IMR-90 (cell line): ENCODE data around the gene GNAT3. TPM values are rescaled to one million over a fixed set of nuclear protein-coding genes. Genes with fewer than 3 reads are reported as not detected.

Experiments
- ATAC-seq: fragments of 200-7000 bp; cut with Tn5 transposase; 2 replicates; pipeline ENCODE4 v1.9.1; 2020; ENCODE audit warnings: low read depth, mild to moderate bottlenecking, moderate library complexity
- BruUV-seq: library from RNA; stranded (reverse); fragments of 400-500 nt; replicated peaks from 2 replicates; lab custom pipeline; 2021; lab: Mats Ljungman, UMichigan
- CTCF ChIA-PET: fragments of 300-600 bp; formaldehyde crosslinking; extraction: SDS; loops from one replicate; lab custom pipeline; 2021; ENCODE audit warnings: antibody characterized with exemption; lab: Yijun Ruan, JAX
- POLR2A ChIA-PET: fragments of 300-600 bp; sonication (Branson Sonifier 250); formaldehyde crosslinking; loops from one replicate; lab custom pipeline; 2022; ENCODE audit warnings: antibody characterized with exemption; ENCODE audit not compliant: unreplicated experiment; lab: Charles Lee
- DNase-seq: peaks from one replicate; pipeline ENCODE4 v3.0.0; 2013
- H2AFZ ChIP-seq: replicated peaks from 2 replicates; pipeline ENCODE3; 2013; ENCODE audit warnings: low read length, mild to moderate bottlenecking; ENCODE audit not compliant: poor library complexity
- H2AK5ac ChIP-seq: 2 replicates; pipeline ENCODE4 v1.6.1; 2013; ENCODE audit warnings: low read depth, low read length, inconsistent platforms
- H2AK9ac ChIP-seq: replicated peaks from 2 replicates; pipeline ENCODE3; 2013; ENCODE audit warnings: mild to moderate bottlenecking, low read depth, low read length, moderate library complexity; ENCODE audit not compliant: poor library complexity
- H2BK120ac ChIP-seq: 2 replicates; pipeline ENCODE4 v1.6.1; 2013; ENCODE audit warnings: low read depth, low read length, inconsistent platforms
- H2BK15ac ChIP-seq: 3 replicates; pipeline ENCODE4 v1.6.1; 2013; ENCODE audit warnings: low read depth, low read length, inconsistent platforms
- H2BK20ac ChIP-seq: 2 replicates; pipeline ENCODE4 v1.6.1; 2013; ENCODE audit warnings: low read depth, mild to moderate bottlenecking, inconsistent platforms, low read length, moderate library complexity
- H2BK5ac ChIP-seq: 2 replicates; pipeline ENCODE4 v1.6.1; 2013; ENCODE audit warnings: mild to moderate bottlenecking, low read depth, low read length, inconsistent platforms; ENCODE audit not compliant: poor library complexity, severe bottlenecking
- H3K14ac ChIP-seq: replicated peaks from 2 replicates; pipeline ENCODE4 v1.6.1; 2013; ENCODE audit warnings: low read depth, low read length, inconsistent platforms
- H3K18ac ChIP-seq: 2 replicates; pipeline ENCODE4 v1.6.1; 2013; ENCODE audit warnings: low read depth, low read length, control low read depth
- H3K23ac ChIP-seq: 2 replicates; pipeline ENCODE4 v1.6.1; 2013; ENCODE audit warnings: low read depth, low read length, inconsistent platforms
- H3K27ac ChIP-seq: 2 replicates; pipeline ENCODE4 v1.5.1; 2013; ENCODE audit warnings: mild to moderate bottlenecking, control low read depth, low read length; ENCODE audit not compliant: insufficient read depth
- H3K27me3 ChIP-seq: 2 replicates; pipeline ENCODE4 v1.6.1; 2013; ENCODE audit warnings: low read length; ENCODE audit not compliant: control insufficient read depth, insufficient read depth
- H3K36me3 ChIP-seq: 2 replicates; pipeline ENCODE4 v1.6.1; 2013; ENCODE audit warnings: low read length, mixed read lengths; ENCODE audit not compliant: control insufficient read depth, insufficient read depth
- H3K4ac ChIP-seq: 2 replicates; pipeline ENCODE4 v1.6.1; 2013; ENCODE audit warnings: low read depth, low read length, inconsistent platforms
- H3K4me1 ChIP-seq: 2 replicates; pipeline ENCODE4 v1.6.1; 2013; ENCODE audit warnings: low read length, mixed read lengths; ENCODE audit not compliant: control insufficient read depth, insufficient read depth
- H3K4me2 ChIP-seq: 2 replicates; pipeline ENCODE4 v1.6.1; 2013; ENCODE audit warnings: low read depth, mild to moderate bottlenecking, control low read depth, low read length, moderate library complexity
- H3K4me3 ChIP-seq: 2 replicates; pipeline ENCODE4 v1.5.1; 2013; ENCODE audit warnings: low read depth, mild to moderate bottlenecking, control low read depth, low read length, moderate library complexity; ENCODE audit not compliant: insufficient read depth
- H3K56ac ChIP-seq: 2 replicates; pipeline ENCODE4 v1.6.1; 2013; ENCODE audit warnings: low read length, inconsistent platforms; ENCODE audit not compliant: insufficient read depth; ENCODE audit errors: extremely low read depth
- H3K79me1 ChIP-seq, 2 experiments: 2 replicates each; pipeline ENCODE4 v1.6.1; 2013; ENCODE audit warnings: low read length in 2 of 2, inconsistent platforms in 1 of 2, low read depth in 1 of 2
- H3K9ac ChIP-seq: 2 replicates; pipeline ENCODE4 v1.6.1; 2013; ENCODE audit warnings: low read depth, low read length, control low read depth
- H3K9me1 ChIP-seq: 2 replicates; pipeline ENCODE4 v1.6.1; 2013; ENCODE audit warnings: low read length, inconsistent platforms; ENCODE audit not compliant: insufficient read depth
- H3K9me3 ChIP-seq: 2 replicates; pipeline ENCODE4 v1.6.1; 2013; ENCODE audit warnings: low read length; ENCODE audit not compliant: control insufficient read depth, insufficient read depth
- H4K20me1 ChIP-seq: 2 replicates; pipeline ENCODE4 v1.6.1; 2013; ENCODE audit warnings: low read length, inconsistent platforms; ENCODE audit not compliant: insufficient read depth
- H4K5ac ChIP-seq: 2 replicates; pipeline ENCODE4 v1.6.1; 2013; ENCODE audit warnings: mild to moderate bottlenecking, low read depth, low read length, control low read depth
- H4K8ac ChIP-seq, 2 experiments: 2 replicates each; pipeline ENCODE4 v1.6.1; 2013; ENCODE audit warnings: low read depth in 2 of 2, low read length in 2 of 2, control low read depth in 1 of 2, inconsistent platforms in 1 of 2
- H4K91ac ChIP-seq: 2 replicates; pipeline ENCODE4 v1.6.1; 2013; ENCODE audit warnings: low read depth, low read length, inconsistent platforms; ENCODE audit not compliant: insufficient read depth
- BHLHE40 ChIP-seq: fragments of 150-350 bp; IDR thresholded peaks from 2 replicates; pipeline ENCODE4 v1.6.1; 2016; ENCODE audit warnings: mild to moderate bottlenecking, low read depth, low read length
- CEBPB ChIP-seq: IDR thresholded peaks from 2 replicates; pipeline ENCODE4 v1.6.1; 2012; ENCODE audit warnings: low read depth, low read length, improper control_type of control experiment
- FOS ChIP-seq: fragments of 150-350 bp; IDR thresholded peaks from 2 replicates; pipeline ENCODE4 v1.6.1; 2016; ENCODE audit warnings: low read depth, low read length
- MAFK ChIP-seq: IDR thresholded peaks from 2 replicates; pipeline ENCODE4 v1.6.1; 2012; ENCODE audit warnings: low read depth, low read length, improper control_type of control experiment
- MAZ ChIP-seq: IDR thresholded peaks from 2 replicates; pipeline ENCODE4 v1.6.1; 2012; ENCODE audit warnings: low read depth, mild to moderate bottlenecking, low read length, improper control_type of control experiment, moderate library complexity, borderline replicate concordance
- MXI1 ChIP-seq: IDR thresholded peaks from 2 replicates; pipeline ENCODE4 v1.6.1; 2012; ENCODE audit warnings: low read depth, mild to moderate bottlenecking, low read length, moderate library complexity, borderline replicate concordance
- NFE2L2 ChIP-seq: fragments of 150-350 bp; IDR thresholded peaks from 2 replicates; pipeline ENCODE4 v1.6.1; 2016; ENCODE audit warnings: low read depth, mild to moderate bottlenecking, low read length
- POLR2A ChIP-seq: IDR thresholded peaks from 2 replicates; pipeline ENCODE4 v1.6.1; 2012; ENCODE audit warnings: mild to moderate bottlenecking, low read depth, low read length
- RAD21 ChIP-seq: IDR thresholded peaks from 2 replicates; pipeline ENCODE4 v1.6.1; 2012; ENCODE audit warnings: low read length, improper control_type of control experiment
- RCOR1 ChIP-seq: IDR thresholded peaks from 2 replicates; pipeline ENCODE4 v1.6.1; 2012; ENCODE audit warnings: mild to moderate bottlenecking, low read length, improper control_type of control experiment; ENCODE audit not compliant: insufficient replicate concordance
- RFX5 ChIP-seq: IDR thresholded peaks from 2 replicates; pipeline ENCODE4 v1.8.0; 2012; ENCODE audit warnings: low read depth, mild to moderate bottlenecking, low read length, moderate library complexity
- SMC3 ChIP-seq: fragments of 150-350 bp; IDR thresholded peaks from 2 replicates; pipeline ENCODE4 v1.6.1; 2016; ENCODE audit warnings: low read depth, mild to moderate bottlenecking, antibody characterized with exemption, low read length, moderate library complexity
- WGBS, 2 experiments: methylation state at CpG; one replicate each; pipeline versions ENCODE4 v1.1.5 to v1.1.7; 2013; ENCODE audit warnings: missing lambda C conversion rate in 2 of 2; ENCODE audit not compliant: insufficient read length in 1 of 2; ENCODE audit errors: extremely low coverage in 2 of 2; 5-methylcytosine and 5-hydroxymethylcytosine counted together
- dilution Hi-C: fragments of 300-500 bp; cut with HindIII; formaldehyde crosslinking; loops from one replicate; pipeline ENCODE4 v1.14.3; 2018; ENCODE audit warnings: low sequenced_read_pairs; ENCODE audit not compliant: unreplicated experiment
- in situ Hi-C: fragments of 300-500 bp; cut with MboI; formaldehyde crosslinking; loops from 3 replicates; pipeline ENCODE4 v1.14.3; 2019; ENCODE audit warnings: low sequenced_read_pairs, inconsistent platforms, mixed read lengths
- intact Hi-C: fragments of 100-400 bp; cut with micrococcal nuclease; formaldehyde crosslinking; loops from 2 replicates; pipeline ENCODE4 v1.10.0; 2022
- polyA plus RNA-seq, 3 experiments: library from polyadenylated mRNA; depleted of rRNA; stranded (reverse); fragments of >200 nt; gene quantifications; 2 replicates each; pipeline ENCODE4 v1.2.3, GENCODE V29; 2012; ENCODE audit warnings: low replicate concordance in 1 of 3
- total RNA-seq: library from RNA; depleted of rRNA; stranded (reverse); fragments of >200 nt; gene quantifications from 2 replicates; pipeline ENCODE4 v1.2.3, GENCODE V29; 2012
- TF ChIP-seq, protein P1 (sequence below): conservative IDR thresholded peaks from 2 replicates; pipeline ENCODE4 v1.5.1; 2012; ENCODE audit warnings: mild to moderate bottlenecking, low read depth, low read length, improper control_type of control experiment
- TF ChIP-seq, protein P2 (sequence below): fragments of 150-350 bp; IDR thresholded peaks from 2 replicates; pipeline ENCODE4 v1.6.1; 2017; ENCODE audit warnings: mild to moderate bottlenecking, antibody characterized with exemption, low read length, low read depth
- TF ChIP-seq, protein P3 (sequence below): fragments of 150-350 bp; IDR thresholded peaks from 2 replicates; pipeline ENCODE4 v1.6.1; 2016; ENCODE audit warnings: low read depth, mild to moderate bottlenecking, low read length, moderate library complexity, borderline replicate concordance

Gene GNAT3
- total and polyA plus RNA-seq, 2 of the 4 experiments (the other 2 are of a cell fraction): not detected

DNA sequence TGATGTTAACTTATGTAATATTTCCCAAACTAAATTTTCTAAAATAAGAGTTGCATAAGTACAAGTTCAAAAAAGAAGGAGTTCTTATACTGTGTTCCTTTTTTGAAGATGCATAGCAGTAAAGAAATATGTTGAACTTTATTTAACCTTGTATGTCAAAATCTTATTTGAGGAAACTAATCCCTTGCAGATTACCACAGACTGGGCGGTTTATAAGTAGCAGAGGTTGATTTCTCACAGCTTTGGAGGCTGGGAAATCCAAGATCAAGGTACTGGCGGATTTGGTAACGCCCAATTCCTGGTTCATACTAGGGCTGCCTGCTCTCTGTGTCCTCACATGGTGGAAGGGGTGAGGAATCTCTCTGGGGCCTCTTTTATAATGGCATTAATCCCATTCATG lies 68.5 kb downstream of the GNAT3 start:
- peaks cover 2% of the 10 kb centered on the region; the same call in 1 of the 2 replicates for H3K4me1 ChIP-seq
- TF ChIP-seq, protein P1, sequence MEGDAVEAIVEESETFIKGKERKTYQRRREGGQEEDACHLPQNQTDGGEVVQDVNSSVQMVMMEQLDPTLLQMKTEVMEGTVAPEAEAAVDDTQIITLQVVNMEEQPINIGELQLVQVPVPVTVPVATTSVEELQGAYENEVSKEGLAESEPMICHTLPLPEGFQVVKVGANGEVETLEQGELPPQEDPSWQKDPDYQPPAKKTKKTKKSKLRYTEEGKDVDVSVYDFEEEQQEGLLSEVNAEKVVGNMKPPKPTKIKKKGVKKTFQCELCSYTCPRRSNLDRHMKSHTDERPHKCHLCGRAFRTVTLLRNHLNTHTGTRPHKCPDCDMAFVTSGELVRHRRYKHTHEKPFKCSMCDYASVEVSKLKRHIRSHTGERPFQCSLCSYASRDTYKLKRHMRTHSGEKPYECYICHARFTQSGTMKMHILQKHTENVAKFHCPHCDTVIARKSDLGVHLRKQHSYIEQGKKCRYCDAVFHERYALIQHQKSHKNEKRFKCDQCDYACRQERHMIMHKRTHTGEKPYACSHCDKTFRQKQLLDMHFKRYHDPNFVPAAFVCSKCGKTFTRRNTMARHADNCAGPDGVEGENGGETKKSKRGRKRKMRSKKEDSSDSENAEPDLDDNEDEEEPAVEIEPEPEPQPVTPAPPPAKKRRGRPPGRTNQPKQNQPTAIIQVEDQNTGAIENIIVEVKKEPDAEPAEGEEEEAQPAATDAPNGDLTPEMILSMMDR: no peak
- TF ChIP-seq MAZ: no peak
- TF ChIP-seq RFX5: no peak
- no peak for TF ChIP-seq MAFK
- no peak for TF ChIP-seq RCOR1
- TF ChIP-seq CEBPB: no peak
- TF ChIP-seq SMC3: no peak
- TF ChIP-seq, protein P2, sequence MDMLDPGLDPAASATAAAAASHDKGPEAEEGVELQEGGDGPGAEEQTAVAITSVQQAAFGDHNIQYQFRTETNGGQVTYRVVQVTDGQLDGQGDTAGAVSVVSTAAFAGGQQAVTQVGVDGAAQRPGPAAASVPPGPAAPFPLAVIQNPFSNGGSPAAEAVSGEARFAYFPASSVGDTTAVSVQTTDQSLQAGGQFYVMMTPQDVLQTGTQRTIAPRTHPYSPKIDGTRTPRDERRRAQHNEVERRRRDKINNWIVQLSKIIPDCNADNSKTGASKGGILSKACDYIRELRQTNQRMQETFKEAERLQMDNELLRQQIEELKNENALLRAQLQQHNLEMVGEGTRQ: no peak
- no peak for TF ChIP-seq RAD21
- no peak for TF ChIP-seq MXI1
- TF ChIP-seq FOS: no peak
- TF ChIP-seq NFE2L2: no peak
- TF ChIP-seq, protein P3, sequence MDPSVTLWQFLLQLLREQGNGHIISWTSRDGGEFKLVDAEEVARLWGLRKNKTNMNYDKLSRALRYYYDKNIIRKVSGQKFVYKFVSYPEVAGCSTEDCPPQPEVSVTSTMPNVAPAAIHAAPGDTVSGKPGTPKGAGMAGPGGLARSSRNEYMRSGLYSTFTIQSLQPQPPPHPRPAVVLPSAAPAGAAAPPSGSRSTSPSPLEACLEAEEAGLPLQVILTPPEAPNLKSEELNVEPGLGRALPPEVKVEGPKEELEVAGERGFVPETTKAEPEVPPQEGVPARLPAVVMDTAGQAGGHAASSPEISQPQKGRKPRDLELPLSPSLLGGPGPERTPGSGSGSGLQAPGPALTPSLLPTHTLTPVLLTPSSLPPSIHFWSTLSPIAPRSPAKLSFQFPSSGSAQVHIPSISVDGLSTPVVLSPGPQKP: no peak
- no peak for TF ChIP-seq BHLHE40
- TF ChIP-seq POLR2A: no peak
- no peak overlapping the region for H2BK5ac ChIP-seq
- H3K4me2 ChIP-seq: no peak overlapping the region
- no peak overlapping the region for H3K18ac ChIP-seq
- H3K4me3 ChIP-seq: no peak overlapping the region
- CTCF ChIA-PET: interaction anchor here (0.7 kb wide), 1 partner anchor 306 kb away, joined by 4 read pairs; no protein-coding TSS in a partner anchor
- in situ Hi-C loops: loop anchor here (25.0 kb wide), 1 partner anchor 1019 kb away; no protein-coding TSS in a partner anchor
- no TSS peak for BruUV-seq
- dilution Hi-C loops: no loop called here
- no peak for DNase-seq
- no peak overlapping the region for H3K27ac ChIP-seq
- no peak overlapping the region for H3K23ac ChIP-seq
- H2AK9ac ChIP-seq: no peak overlapping the region
- H4K20me1 ChIP-seq: no peaks in the 10 kb centered on the region
- no peak overlapping the region for H4K5ac ChIP-seq
- intact Hi-C loops: no loop called here
- H3K4ac ChIP-seq: no peak overlapping the region
- no peaks in the 10 kb centered on the region for H3K36me3 ChIP-seq
- no peaks in the 10 kb centered on the region for H3K27me3 ChIP-seq
- no peaks in the 10 kb centered on the region for H3K9me1 ChIP-seq
- no peak overlapping the region for H3K56ac ChIP-seq
- POLR2A ChIA-PET: no interaction called here
- H3K9me3 ChIP-seq: no peaks in the 10 kb centered on the region
- 0 out of 2 replicates have a peak overlapping the region, but pooled peaks have one; percentile 15 for H2AK5ac ChIP-seq
- no peak overlapping the region for H2BK120ac ChIP-seq
- no peak overlapping the region for H4K8ac ChIP-seq
- no peak overlapping the region for H3K9ac ChIP-seq
- H2BK20ac ChIP-seq: no peak overlapping the region
- no peak overlapping the region for H2AFZ ChIP-seq
- H3K79me1 ChIP-seq: no peaks in the 10 kb centered on the region
- no CpG with 5 or more reads among the region's 3 CpGs for WGBS, 2 experiments
- no peak overlapping the region for H4K91ac ChIP-seq
- ATAC-seq: no peak
- no peak overlapping the region for H3K14ac ChIP-seq
- no peak overlapping the region for H2BK15ac ChIP-seq
